HG03571 (cell line): ENCODE results near the gene THEM5.

Source experiments
- ATAC-seq: cut with Tn5 transposase; IDR thresholded peaks from one replicate; pipeline ENCODE4 v1.9.1; 2021; ENCODE audit not compliant: unreplicated experiment

THEM5 gene

GRCh38 chr1:151802372-151802771 is 51.1 kb downstream of the THEM5 start:
- no peak for ATAC-seq

- no peak for ATAC-seq
These were observed 51.7 kb downstream of the THEM5 start for GRCh38 chr1:151801846-151802245.

GRCh38 chr1:151801310-151801820 is 52.1 kb downstream of the THEM5 start:
- ATAC-seq, result no peak

GRCh38 chr1:151800830-151801229 is 52.7 kb downstream of the THEM5 start:
- ATAC-seq, result no peak

GRCh38 chr1:151799179-151800022 is 54.1 kb downstream of the THEM5 start:
- no peak for ATAC-seq

- ATAC-seq, result no peak
These were observed 54.9 kb downstream of the THEM5 start for GRCh38 chr1:151798571-151798970.
